ENCODE data around the gene OR2AE1. TPM values are rescaled to one million over a fixed set of nuclear protein-coding genes. Genes with fewer than 3 reads are reported as not detected.

OR2AE1 gene
- total and polyA plus RNA-seq, 2 of the 13 experiments (the other 11 are each of a cell fraction or from before 2014, with no cell fraction given) = not detected

- TF ChIP-seq, protein P1, sequence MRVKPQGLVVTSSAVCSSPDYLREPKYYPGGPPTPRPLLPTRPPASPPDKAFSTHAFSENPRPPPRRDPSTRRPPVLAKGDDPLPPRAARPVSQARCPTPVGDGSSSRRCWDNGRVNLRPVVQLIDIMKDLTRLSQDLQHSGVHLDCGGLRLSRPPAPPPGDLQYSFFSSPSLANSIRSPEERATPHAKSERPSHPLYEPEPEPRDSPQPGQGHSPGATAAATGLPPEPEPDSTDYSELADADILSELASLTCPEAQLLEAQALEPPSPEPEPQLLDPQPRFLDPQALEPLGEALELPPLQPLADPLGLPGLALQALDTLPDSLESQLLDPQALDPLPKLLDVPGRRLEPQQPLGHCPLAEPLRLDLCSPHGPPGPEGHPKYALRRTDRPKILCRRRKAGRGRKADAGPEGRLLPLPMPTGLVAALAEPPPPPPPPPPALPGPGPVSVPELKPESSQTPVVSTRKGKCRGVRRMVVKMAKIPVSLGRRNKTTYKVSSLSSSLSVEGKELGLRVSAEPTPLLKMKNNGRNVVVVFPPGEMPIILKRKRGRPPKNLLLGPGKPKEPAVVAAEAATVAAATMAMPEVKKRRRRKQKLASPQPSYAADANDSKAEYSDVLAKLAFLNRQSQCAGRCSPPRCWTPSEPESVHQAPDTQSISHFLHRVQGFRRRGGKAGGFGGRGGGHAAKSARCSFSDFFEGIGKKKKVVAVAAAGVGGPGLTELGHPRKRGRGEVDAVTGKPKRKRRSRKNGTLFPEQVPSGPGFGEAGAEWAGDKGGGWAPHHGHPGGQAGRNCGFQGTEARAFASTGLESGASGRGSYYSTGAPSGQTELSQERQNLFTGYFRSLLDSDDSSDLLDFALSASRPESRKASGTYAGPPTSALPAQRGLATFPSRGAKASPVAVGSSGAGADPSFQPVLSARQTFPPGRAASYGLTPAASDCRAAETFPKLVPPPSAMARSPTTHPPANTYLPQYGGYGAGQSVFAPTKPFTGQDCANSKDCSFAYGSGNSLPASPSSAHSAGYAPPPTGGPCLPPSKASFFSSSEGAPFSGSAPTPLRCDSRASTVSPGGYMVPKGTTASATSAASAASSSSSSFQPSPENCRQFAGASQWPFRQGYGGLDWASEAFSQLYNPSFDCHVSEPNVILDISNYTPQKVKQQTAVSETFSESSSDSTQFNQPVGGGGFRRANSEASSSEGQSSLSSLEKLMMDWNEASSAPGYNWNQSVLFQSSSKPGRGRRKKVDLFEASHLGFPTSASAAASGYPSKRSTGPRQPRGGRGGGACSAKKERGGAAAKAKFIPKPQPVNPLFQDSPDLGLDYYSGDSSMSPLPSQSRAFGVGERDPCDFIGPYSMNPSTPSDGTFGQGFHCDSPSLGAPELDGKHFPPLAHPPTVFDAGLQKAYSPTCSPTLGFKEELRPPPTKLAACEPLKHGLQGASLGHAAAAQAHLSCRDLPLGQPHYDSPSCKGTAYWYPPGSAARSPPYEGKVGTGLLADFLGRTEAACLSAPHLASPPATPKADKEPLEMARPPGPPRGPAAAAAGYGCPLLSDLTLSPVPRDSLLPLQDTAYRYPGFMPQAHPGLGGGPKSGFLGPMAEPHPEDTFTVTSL (CRISPR knock-in tag; IDR thresholded peaks at IDR 0.05; ENCODE audit: borderline replicate concordance) = 0 out of 2 replicates have a peak, but pooled peaks have one; percentile 26
- TF ChIP-seq DPF2 (CRISPR knock-in tag; IDR thresholded peaks at IDR 0.05; ENCODE audit: borderline replicate concordance, low read depth) (no peak), HDAC6 (IDR thresholded peaks at IDR 0.05; ENCODE audit: low read depth, low read length) (no peak), MXI1 (IDR thresholded peaks at IDR 0.05; ENCODE audit: borderline replicate concordance, low read depth, low read length) (no peak), RFX1 (IDR thresholded peaks at IDR 0.05) (no peak), ELF3 (CRISPR knock-in tag; IDR thresholded peaks at IDR 0.05) (no peak), MTERF4 (CRISPR knock-in tag; IDR thresholded peaks at IDR 0.05) (peak; percentile 8; the same call in 1 of the 2 replicates), THYN1 (CRISPR knock-in tag; IDR thresholded peaks at IDR 0.05; ENCODE audit: borderline replicate concordance, low read depth) (no peak), FOXA1 (IDR thresholded peaks at IDR 0.05) (no peak), FOXA1 (CRISPR knock-in tag; IDR thresholded peaks at IDR 0.05) (no peak), NAIF1 (CRISPR knock-in tag; IDR thresholded peaks at IDR 0.05; ENCODE audit: borderline replicate concordance) (peak; percentile 12; the same call in 1 of the 2 replicates), ZNF33B (CRISPR knock-in tag; IDR thresholded peaks at IDR 0.05) (no peak), ZNF720 (CRISPR knock-in tag; IDR thresholded peaks at IDR 0.05) (no peak)
- TF ChIP-seq, protein P2, sequence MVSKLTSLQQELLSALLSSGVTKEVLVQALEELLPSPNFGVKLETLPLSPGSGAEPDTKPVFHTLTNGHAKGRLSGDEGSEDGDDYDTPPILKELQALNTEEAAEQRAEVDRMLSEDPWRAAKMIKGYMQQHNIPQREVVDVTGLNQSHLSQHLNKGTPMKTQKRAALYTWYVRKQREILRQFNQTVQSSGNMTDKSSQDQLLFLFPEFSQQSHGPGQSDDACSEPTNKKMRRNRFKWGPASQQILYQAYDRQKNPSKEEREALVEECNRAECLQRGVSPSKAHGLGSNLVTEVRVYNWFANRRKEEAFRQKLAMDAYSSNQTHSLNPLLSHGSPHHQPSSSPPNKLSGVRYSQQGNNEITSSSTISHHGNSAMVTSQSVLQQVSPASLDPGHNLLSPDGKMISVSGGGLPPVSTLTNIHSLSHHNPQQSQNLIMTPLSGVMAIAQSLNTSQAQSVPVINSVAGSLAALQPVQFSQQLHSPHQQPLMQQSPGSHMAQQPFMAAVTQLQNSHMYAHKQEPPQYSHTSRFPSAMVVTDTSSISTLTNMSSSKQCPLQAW (CRISPR knock-in tag; IDR thresholded peaks at IDR 0.05) = no peak
- TF ChIP-seq, protein P3, sequence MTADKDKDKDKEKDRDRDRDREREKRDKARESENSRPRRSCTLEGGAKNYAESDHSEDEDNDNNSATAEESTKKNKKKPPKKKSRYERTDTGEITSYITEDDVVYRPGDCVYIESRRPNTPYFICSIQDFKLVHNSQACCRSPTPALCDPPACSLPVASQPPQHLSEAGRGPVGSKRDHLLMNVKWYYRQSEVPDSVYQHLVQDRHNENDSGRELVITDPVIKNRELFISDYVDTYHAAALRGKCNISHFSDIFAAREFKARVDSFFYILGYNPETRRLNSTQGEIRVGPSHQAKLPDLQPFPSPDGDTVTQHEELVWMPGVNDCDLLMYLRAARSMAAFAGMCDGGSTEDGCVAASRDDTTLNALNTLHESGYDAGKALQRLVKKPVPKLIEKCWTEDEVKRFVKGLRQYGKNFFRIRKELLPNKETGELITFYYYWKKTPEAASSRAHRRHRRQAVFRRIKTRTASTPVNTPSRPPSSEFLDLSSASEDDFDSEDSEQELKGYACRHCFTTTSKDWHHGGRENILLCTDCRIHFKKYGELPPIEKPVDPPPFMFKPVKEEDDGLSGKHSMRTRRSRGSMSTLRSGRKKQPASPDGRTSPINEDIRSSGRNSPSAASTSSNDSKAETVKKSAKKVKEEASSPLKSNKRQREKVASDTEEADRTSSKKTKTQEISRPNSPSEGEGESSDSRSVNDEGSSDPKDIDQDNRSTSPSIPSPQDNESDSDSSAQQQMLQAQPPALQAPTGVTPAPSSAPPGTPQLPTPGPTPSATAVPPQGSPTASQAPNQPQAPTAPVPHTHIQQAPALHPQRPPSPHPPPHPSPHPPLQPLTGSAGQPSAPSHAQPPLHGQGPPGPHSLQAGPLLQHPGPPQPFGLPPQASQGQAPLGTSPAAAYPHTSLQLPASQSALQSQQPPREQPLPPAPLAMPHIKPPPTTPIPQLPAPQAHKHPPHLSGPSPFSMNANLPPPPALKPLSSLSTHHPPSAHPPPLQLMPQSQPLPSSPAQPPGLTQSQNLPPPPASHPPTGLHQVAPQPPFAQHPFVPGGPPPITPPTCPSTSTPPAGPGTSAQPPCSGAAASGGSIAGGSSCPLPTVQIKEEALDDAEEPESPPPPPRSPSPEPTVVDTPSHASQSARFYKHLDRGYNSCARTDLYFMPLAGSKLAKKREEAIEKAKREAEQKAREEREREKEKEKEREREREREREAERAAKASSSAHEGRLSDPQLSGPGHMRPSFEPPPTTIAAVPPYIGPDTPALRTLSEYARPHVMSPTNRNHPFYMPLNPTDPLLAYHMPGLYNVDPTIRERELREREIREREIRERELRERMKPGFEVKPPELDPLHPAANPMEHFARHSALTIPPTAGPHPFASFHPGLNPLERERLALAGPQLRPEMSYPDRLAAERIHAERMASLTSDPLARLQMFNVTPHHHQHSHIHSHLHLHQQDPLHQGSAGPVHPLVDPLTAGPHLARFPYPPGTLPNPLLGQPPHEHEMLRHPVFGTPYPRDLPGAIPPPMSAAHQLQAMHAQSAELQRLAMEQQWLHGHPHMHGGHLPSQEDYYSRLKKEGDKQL (CRISPR knock-in tag; IDR thresholded peaks at IDR 0.05; ENCODE audit: low read depth) = 0 out of 2 replicates have a peak, but pooled peaks have one; percentile 2
- TF ChIP-seq, protein P4, sequence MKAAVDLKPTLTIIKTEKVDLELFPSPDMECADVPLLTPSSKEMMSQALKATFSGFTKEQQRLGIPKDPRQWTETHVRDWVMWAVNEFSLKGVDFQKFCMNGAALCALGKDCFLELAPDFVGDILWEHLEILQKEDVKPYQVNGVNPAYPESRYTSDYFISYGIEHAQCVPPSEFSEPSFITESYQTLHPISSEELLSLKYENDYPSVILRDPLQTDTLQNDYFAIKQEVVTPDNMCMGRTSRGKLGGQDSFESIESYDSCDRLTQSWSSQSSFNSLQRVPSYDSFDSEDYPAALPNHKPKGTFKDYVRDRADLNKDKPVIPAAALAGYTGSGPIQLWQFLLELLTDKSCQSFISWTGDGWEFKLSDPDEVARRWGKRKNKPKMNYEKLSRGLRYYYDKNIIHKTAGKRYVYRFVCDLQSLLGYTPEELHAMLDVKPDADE (CRISPR knock-in tag; IDR thresholded peaks at IDR 0.05) = no peak
Observed at GRCh38 chr7:99919814-99920112, 42.9 kb upstream of the OR2AE1 start (continued).
